GM19372 (cell line): Measurements from ENCODE around the gene SYNRG.
"Not testable (repeated sequence)": the region's sequence is repeated elsewhere in the genome, so short reads cannot be mapped to it uniquely, and the experiment has no call there.

Experiments
- ATAC-seq: cut with Tn5 transposase; IDR thresholded peaks from one replicate; pipeline ENCODE4 v1.9.1; 2021; ENCODE audit warnings: mild to moderate bottlenecking, low read depth, moderate library complexity; ENCODE audit not compliant: unreplicated experiment

Gene SYNRG, protein sequence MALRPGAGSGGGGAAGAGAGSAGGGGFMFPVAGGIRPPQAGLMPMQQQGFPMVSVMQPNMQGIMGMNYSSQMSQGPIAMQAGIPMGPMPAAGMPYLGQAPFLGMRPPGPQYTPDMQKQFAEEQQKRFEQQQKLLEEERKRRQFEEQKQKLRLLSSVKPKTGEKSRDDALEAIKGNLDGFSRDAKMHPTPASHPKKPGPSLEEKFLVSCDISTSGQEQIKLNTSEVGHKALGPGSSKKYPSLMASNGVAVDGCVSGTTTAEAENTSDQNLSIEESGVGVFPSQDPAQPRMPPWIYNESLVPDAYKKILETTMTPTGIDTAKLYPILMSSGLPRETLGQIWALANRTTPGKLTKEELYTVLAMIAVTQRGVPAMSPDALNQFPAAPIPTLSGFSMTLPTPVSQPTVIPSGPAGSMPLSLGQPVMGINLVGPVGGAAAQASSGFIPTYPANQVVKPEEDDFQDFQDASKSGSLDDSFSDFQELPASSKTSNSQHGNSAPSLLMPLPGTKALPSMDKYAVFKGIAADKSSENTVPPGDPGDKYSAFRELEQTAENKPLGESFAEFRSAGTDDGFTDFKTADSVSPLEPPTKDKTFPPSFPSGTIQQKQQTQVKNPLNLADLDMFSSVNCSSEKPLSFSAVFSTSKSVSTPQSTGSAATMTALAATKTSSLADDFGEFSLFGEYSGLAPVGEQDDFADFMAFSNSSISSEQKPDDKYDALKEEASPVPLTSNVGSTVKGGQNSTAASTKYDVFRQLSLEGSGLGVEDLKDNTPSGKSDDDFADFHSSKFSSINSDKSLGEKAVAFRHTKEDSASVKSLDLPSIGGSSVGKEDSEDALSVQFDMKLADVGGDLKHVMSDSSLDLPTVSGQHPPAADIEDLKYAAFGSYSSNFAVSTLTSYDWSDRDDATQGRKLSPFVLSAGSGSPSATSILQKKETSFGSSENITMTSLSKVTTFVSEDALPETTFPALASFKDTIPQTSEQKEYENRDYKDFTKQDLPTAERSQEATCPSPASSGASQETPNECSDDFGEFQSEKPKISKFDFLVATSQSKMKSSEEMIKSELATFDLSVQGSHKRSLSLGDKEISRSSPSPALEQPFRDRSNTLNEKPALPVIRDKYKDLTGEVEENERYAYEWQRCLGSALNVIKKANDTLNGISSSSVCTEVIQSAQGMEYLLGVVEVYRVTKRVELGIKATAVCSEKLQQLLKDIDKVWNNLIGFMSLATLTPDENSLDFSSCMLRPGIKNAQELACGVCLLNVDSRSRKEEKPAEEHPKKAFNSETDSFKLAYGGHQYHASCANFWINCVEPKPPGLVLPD (N-terminal part only)

DNA sequence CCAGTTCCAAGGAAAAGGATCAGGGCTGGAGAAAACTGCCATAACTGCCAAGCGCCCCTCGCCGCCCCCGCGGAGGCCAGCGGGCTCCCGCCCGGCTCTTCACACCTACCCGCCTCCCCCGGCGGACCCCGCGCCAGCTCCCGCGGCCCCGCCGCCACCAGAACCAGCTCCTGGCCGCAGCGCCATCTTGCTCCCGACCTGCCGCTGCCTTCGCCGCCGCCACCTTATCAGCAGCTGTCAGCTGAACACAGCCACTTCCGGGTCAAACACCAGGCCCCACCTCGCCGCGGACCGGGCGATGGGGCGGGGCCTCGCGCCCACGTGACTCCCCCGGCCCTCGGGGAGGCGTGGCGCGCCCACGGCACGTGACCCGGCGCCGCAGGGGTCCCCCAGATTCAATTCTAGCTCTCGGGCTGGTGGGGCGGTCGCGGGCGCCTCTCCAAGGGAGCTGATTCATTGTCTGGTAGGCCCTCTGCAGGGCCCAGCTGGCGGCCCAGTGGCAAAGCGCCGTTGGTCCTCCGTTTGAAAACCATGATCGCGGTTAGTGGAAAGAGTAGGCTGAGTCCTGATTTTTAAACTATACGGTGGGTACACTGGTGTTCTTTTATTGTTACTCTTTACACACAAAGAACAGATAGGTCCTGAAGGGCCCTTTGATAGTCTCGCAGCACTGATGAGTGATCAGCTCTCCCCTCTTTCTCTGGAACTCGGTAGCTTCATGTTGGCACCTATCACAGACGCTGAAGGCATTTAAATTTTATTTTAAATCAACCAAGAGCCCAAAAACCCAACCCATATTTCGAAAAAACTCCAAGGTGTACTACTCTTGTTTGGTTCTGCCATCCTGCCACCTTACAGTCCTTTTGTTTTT is at the start of gene SYNRG:
Gene SYNRG (minus strand): TSS at position 249 of the 871 bp plus-strand sequence. CDS start 63 bp downstream, at position 186.
- ATAC-seq = peak; percentile 93

DNA sequence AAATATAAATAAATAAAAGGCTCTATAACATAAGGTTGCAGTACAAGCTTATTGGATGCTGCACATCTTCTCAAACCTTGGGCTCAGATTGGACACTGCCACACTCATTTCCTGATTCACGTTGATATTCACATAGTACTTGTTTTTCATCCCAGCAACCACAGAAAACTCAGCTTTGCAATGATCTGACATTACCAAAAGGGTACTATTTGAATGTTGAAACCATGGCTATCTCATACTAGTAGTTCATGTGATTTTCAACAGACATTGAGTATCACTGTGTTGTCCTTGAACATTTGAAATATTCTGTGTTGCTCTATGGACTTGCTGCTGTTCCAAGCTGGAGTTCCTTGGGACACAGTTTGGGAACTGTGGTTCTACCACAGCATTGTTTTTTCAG is 48.0 kb upstream of the SYNRG start:
- no peak for ATAC-seq

DNA sequence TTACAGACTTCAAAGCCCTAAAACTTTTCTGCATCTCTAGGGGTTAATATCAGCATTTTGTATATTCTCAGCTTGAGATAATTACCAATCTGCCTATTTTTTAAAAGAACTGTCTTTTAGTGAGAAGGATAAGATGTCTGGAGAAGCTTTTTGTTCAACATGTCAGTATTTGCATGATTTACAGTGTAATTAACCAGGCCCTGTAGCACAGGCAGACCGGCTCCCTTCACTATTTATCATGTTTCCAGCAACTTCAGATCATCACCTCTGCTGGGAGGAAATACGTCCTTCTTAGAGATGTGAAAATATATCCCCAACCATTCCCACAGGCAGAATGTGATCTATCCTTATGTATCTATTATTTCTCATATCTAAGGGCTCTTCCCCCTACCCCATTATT is 42.6 kb upstream of the SYNRG start:
- ATAC-seq = no peak

DNA sequence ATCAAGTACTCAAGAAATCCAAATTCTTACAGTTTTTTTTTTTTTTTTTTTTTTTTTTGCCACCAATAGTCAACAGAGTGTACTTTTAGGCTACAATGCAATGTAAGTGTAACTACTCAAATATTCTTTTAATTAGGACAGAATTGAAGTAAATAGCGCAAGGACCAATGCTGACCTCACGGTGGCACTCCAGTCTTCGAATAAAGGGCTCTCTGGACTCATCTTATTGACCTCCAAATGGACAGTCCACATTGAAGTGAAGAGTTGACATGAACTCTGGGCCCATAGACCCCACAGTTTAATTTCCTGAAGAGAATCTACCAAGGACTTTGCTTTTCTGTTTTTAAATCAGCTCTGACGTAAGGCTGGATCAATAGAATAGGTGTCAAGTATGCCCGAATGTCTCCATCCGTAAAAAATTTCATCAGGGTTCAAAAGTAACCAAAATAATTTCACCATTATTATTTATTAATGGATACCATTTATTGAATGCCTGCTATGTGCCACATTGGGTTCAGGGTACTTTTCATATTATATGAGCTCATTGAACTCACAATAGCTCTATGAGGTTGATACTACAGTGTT is 41.3 kb upstream of the SYNRG start:
- ATAC-seq = no peak

DNA sequence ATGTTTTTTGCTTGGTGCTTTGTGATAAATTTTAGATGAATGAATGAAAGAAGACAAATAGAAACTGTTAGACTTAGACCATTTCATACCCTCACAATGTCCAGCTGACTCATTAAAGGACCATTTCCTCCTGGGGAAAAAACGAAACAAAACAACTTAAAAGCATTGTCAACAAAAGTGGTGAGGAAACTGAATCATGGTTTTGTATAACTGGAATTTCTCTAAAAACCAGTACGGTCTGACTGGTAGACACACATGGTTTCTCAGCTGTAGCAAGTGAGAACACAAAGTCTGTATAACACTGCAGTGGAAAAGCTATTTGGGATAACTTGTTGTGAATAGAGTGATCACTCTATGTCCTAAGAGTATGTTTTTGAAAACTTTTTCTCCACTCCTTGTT is 39.3 kb upstream of the SYNRG start:
- no peak for ATAC-seq

DNA sequence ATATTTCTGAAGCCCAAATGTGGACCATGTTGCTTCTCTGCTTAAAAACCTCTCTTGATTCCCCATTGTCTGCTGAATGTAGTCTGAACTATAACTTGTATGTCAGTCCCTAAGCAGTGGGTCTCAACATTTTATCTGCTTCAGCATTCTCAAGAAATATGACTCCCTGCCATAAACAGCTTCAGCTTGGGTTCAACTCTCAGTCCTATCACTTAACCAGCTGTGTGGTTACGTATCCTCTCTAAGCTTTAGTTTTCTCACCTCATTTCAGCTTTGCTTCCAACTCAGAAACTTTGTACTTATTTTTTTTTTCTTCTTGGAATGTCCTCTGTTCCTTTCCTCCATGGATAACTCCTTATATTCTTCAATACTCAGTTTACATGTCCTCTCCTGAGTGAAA is 38.6 kb upstream of the SYNRG start:
- no peak for ATAC-seq

DNA sequence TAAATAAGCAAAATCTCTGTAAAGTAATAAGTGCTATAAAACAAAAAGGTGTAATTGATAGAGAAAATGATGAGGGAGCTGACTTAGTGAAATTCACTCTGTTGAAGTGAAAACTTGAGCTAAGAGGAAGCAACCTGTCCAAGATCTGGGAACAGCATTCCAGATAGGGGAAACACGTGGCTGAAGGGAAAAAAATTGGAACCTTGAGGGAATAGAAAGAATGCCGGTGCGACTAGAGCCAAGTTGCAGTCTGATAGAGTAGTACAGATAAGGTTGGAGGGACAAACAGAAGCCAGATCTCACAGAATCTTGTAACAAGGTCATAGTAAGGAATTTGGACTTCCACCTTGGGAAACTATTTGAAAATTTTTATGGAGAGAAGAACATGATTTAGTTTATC is 34.7 kb upstream of the SYNRG start:
- no peak for ATAC-seq

DNA sequence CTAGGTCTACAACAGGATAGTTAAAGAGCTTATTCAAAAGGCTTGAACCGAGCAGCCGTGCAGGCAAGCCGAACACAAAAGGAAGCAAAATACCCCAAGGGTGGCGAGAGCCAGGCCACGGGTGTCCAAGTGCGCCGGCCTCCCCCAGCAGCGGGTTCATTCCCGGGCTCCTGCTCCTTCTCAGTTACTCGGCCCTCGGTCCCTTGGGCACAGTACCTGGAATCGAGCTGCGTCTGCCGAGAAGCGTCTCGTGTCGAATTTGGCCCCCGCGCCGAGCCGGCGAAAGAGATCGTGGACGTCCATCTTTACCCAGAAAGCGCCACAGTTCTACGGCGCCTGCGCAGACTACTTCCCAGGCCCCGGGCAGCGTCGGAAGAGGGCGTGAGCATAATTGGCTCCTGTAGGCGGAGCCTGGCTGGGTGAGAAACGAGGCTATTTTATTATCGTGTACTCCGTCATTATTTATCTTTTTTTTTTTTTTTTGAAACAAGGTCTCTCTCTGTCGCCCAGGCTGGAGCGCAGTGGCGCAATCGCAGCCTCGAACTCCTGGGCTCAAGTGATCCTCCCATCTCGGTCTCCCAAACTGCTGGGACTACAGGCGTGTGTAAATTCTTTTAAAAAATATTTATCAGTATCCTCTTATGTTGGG is 34.0 kb upstream of the SYNRG start, which contains the start of gene DDX52:
Gene DDX52 (minus strand): TSS at position 329 of the 649 bp plus-strand sequence. CDS start 26 bp downstream, at position 303.
- peak; percentile 94 for ATAC-seq

DNA sequence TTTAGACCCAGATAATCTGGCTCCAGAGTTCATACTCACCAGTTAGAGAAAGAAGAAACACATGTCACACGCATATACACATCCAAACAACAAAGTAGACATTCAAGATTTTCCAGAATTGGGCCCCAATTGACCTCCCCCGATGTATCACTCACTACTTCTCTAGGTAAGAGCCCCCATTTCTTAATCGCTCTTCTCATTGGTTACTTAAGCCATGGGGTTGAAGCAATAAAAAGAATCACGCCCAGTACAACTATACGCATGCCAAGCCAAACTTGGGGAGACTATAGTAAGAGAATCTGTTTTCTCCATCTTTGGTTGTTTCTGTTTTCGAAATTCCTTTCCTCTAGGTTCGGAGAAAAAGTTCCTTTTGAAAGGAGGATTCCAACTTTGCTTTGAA is 33.5 kb upstream of the SYNRG start:
- no peak for ATAC-seq

DNA sequence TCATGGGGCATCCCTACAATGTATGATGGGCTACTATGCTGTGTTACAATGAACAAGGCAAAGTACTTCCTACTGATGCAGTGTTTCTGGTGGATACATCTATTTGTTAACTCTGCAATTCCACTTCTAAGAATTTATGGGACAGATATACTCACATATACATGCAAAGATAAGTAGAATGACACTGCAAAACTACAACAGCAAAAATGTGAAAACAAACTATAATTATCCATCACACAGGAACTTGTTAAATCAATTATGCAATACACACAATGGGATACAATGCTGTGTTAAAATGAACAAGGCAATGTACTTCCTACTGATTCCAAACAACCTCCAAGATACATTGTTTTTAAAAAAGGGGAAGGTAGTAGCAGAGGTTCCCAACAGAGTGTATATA is 30.8 kb upstream of the SYNRG start:
- ATAC-seq = no peak

DNA sequence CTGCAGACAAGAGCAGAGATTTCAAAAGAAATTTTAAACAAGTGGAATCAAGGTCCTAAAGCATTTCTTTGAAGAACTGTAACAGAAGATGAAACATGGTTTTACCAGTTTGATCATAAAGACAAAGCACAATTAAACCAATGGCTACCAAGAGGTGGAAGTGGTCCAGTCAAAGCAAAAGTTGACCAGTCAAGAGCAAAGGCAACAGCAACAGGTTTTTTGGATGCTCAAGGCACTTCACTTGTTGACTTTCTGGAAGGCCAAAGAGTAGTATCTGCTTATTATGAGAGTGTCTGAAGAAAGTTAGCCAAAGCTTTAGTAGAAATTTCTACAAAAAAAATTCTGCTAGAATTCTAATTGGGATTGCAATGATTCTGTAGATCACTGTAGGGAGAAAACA is 28.7 kb upstream of the SYNRG start:
- ATAC-seq = no peak

DNA sequence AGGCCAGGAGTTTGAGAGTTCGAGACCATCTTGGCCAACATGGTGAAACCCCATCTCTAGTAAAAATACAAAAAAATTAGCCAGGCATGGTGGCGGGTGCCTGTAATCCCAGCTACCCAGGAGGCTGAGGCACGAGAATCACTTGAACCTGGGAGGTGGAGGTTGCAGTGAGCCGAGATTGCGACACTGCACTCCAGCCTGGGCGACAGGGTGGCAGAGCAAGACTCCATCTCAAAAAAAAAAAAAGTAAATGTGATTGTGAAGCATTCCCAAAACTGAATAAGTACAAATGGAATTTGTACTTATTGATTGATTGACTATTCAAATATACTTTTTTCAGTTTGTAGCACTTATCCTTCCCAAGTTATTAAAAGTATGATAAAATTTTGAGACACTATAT is 7.2 kb upstream of the SYNRG start:
- ATAC-seq = not testable (repeated sequence)

DNA sequence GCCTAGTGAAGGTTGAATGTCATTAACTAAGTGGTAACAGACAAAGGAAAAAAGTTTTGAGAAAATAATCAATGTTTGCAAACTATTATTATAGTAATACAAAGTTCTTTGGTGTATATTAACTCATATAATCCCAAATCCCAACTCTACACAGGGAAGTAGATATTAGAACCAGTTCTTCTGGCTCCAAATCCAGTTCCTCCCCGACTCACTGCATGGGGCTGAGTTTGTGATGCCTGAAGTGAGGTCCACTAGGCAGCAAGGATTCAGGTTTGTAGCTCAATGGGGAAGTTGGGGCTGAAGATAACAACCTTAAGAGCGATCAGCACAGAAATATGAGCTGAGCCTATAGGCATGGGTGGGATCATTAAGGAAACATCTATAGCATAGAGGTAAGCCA is 5.6 kb upstream of the SYNRG start:
- ATAC-seq = no peak

DNA sequence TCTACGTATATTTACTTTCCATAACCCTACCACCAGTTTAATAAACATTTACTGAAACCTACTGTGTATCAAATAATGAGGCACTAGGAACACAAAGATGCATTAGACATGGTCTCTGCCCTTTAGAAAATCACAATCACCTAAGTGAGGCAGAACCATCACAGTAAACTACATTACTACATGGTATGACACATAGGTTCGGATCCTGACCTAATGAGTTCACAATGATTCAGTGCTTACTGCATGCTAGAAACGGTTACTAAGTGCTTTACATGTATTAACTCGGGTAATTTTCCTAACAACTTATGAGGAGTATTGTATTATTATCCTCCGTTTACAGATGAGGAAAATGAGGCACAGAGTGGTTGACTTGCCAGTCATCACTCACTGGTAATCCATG is 5.2 kb upstream of the SYNRG start:
- ATAC-seq = no peak

DNA sequence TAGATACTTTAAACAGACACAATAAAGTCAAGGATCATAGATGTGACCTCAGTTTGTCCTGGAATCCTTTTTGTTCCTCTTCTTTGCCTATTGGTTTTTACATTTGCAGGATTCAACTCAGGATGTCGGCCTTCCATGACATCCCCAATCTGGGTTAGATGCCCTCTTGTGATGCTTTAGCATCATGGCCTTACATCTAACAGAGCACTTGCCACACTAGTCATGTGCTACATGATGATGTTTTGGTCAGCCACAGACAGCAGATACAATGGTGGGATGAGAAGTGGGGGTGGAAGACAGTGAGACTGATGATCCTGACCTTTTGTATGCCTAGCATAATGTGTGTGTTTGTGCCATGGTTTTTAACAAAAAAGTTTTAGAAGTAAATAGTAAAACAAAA is 1.8 kb upstream of the SYNRG start:
- ATAC-seq = no peak

DNA sequence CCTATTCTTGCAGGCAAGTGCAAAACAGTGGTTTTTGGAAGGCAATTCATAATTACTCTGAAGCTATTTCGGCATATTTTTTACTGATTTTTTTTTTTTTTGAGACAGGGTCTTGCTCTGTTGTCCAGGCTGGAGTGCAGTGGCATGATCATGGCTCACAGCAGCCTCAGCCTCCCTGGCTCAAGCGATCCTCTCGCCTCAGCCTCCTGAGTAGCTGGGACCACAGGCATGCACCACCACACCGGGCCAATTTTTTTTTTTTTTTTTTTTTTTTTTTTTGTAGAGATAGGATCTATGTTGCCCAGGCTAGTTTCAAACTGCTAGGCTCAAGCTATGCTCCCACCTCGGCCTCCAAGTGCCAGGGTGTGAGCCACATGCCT is 813 bp upstream of the SYNRG start:
- not testable (repeated sequence) for ATAC-seq

DNA sequence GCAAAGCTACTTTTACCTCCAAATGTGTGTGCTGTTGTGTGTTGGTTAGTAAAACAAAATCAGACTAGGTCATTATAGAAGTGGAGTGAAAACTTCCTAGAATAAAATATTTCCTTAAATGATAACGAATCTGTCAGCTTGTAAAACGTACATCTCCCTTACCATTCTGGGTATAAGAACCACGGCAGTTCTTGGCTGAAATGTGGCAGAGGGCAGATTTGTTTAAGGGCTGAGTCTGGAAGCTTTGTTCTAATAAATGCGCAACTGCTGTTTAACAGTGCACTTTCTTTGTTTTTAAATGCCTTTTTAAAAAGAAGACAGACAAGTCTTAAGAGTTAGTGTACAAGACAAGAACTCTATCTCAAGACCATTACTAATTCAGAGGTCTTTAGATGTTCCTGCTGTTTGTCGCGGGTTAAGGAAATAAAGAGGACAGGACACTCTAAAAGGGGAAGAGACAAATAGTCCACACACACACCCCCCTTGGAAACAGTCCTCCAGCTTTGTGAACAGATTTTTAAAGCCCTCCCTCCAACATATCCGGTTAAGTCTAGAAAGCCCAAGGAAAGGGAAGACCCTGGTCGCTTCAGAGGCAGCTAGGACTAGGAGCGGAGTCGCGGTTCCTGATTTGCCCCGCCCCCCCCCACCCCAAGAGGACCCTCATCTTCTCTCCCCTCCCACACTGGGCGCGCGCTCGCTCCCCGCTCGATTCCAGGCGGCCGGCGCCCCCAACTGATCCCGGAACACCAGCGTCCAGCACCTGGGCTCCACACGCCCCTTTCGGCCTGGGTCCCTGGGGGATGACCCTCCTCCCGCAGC is 658 bp downstream of the SYNRG start:
- peak; percentile 11 for ATAC-seq
